Heart left ventricle (tissue), 16 donors: ENCODE data around the gene USP6NL. TPM values are rescaled to one million over a fixed set of nuclear protein-coding genes. Genes with fewer than 3 reads are reported as not detected.
"Not testable (repeated sequence)": the region's sequence is repeated elsewhere in the genome, so short reads cannot be mapped to it uniquely, and the experiment has no call there.

Experiments
- ATAC-seq, 4 donors: fragments of 200-7000 bp; cut with Tn5 transposase; one replicate each; pipeline ENCODE4 v1.9.1; 2020 to 2022; ENCODE audit warnings: moderate library complexity in 4 of 4, mild to moderate bottlenecking in 3 of 4, moderate number of reproducible peaks in 1 of 4
- DNase-seq, 5 donors: peaks; one replicate each; pipeline ENCODE4 v3.0.0-alpha.2; 2020
- H3K27ac ChIP-seq, 12 donors: fragments of 200-600 bp; sonication (generic) in 4 of 12; one replicate each; pipeline versions ENCODE4 v1.5.0 to v1.8.0; 2016 to 2022; ENCODE audit warnings: mild to moderate bottlenecking in 2 of 12
- H3K27me3 ChIP-seq, 9 donors: fragments of 200-600 bp; sonication (generic) in 2 of 9; one replicate each; pipeline versions ENCODE4 v1.5.1 to v1.8.0; 2016 to 2022; ENCODE audit warnings: mild to moderate bottlenecking in 3 of 9
- H3K36me3 ChIP-seq, 9 donors: fragments of 200-600 bp; sonication (generic) in 2 of 9; one replicate each; pipeline versions ENCODE4 v1.5.0 to v1.8.0; 2018 to 2022; ENCODE audit warnings: mild to moderate bottlenecking in 2 of 9
- H3K4me1 ChIP-seq, 12 donors: fragments of 200-600 bp; sonication (generic) in 4 of 12; one replicate each; pipeline versions ENCODE4 v1.5.0 to v1.8.0; 2016 to 2022; ENCODE audit warnings: mild to moderate bottlenecking in 3 of 12
- H3K4me3 ChIP-seq, 12 donors: fragments of 200-600 bp; sonication (generic) in 4 of 12; one replicate each; pipeline versions ENCODE4 v1.5.0 to v1.8.0; 2017 to 2022; ENCODE audit warnings: mild to moderate bottlenecking in 9 of 12, moderate library complexity in 4 of 12
- H3K9me3 ChIP-seq, 12 donors: fragments of 200-600 bp; sonication (generic) in 4 of 12; one replicate each; pipeline versions ENCODE4 v1.5.0 to v1.8.0; 2016 to 2022; ENCODE audit warnings: mild to moderate bottlenecking in 1 of 12
- CTCF ChIP-seq, 12 donors: fragments of 200-600 bp; sonication (generic) in 4 of 12; IDR thresholded peaks; one replicate each; pipeline versions ENCODE4 v1.5.0 to v1.8.0; 2018 to 2022; ENCODE audit warnings: antibody characterized with exemption in 12 of 12, mild to moderate bottlenecking in 5 of 12
- POLR2A ChIP-seq, 2 donors: fragments of 450-650 bp; IDR thresholded peaks; one replicate each; pipeline ENCODE4 v1.6.1; 2017; ENCODE audit warnings: antibody characterized with exemption in 2 of 2, mild to moderate bottlenecking in 2 of 2, moderate library complexity in 2 of 2
- WGBS, 4 donors: extraction: QIAGEN DNeasy Blood & Tissue Kit in 2 of 4; methylation state at CpG; one replicate each; pipeline versions ENCODE4 v1.1.5 to v1.1.7; 2013 to 2018; 5-methylcytosine and 5-hydroxymethylcytosine counted together
- intact Hi-C, 10 donors: fragments of 100-400 bp; cut with DNase I; formaldehyde crosslinking; loops; one replicate each; pipeline versions ENCODE4 v1.11.1 to v1.14.2; 2022
- polyA plus RNA-seq, 2 donors: library from polyadenylated mRNA; stranded (reverse); fragments of 200-250 nt; gene quantifications; one replicate each; pipeline ENCODE4 v1.2.3, GENCODE V29; 2013
- total RNA-seq, 9 donors: library from RNA; depleted of rRNA in 2 of 9; stranded (reverse); fragments of >200 nt in 2 of 9; fragmentation: NEBNext Ultra II Directional in 3 of 9; extraction: Animal tissue kit (Norgen Biotek cat#: 25700) in 3 of 9; gene quantifications; one replicate each; pipeline versions ENCODE4 v1.1.0 to v1.2.4, GENCODE V29; 2016 to 2023
- donor health status: ischemic (EF 13 %, LVEDD 7.1; RV severe dilation, severe dysfunction).
- donor health status: healthy with polysubstance abuse.
- donor health status: DM: no; HTN: yes; CAD: no.
- donor health status: DM: no; HTN: no; CAD: no.
- donor health status: ischemic (EF 25% LVEDD 6.9; RV normal size, moderate dysfunction).
- donor health status: ischemic (EF 25% LVEDD 5.7; RV mildly dilated, moderate dysfunction).
- donor health status: healthy.
- donor health status: DM: yes; HTN: yes; CAD: no.
- donor health status: ischemic (EF 35%, LVEDD 5.7; RV mildly dilated, moderate dysfunction).
- donor health status: nonischemic (EF 11% LVEDD 7.7; RV severe dilation, severe dysfunction).
- donor health status: DM: yes; HTN: yes; CAD: no.
- donor health status: PGD.
- donor health status: ischemic (EF 29% LVEDD 5.4; RV normal size, mild dysfunction).
- donor health status: nonischemic (EF 23%, LVEDD 6.1; RV moderate dilation, normal function).

Gene USP6NL
- total and polyA plus RNA-seq, 11 donors: 1.3 to 12.2 (median 9.6) TPM

GRCh38 chr10:11629731-11630130, 18.3 kb upstream of the USP6NL start:
- no peak overlapping the region for H3K27ac ChIP-seq
- H3K4me3 ChIP-seq: no peak overlapping the region
- H3K4me1 ChIP-seq: peaks cover 0 to 24% (median 0%) of the 10 kb centered on the region in 12 donors
- H3K36me3 ChIP-seq: no peaks in the 10 kb centered on the region
- TF ChIP-seq CTCF (IDR thresholded peaks at IDR 0.05): no peak
- no peak for TF ChIP-seq POLR2A (IDR thresholded peaks at IDR 0.05)
- DNase-seq (no peak), ATAC-seq (no peak)
- no peaks in the 10 kb centered on the region for H3K27me3 ChIP-seq
- WGBS, 4 donors: 83 to 97% (median 94%) methylated on average over 6 of the region's 6 CpGs
- intact Hi-C loops: no loop called here
- H3K9me3 ChIP-seq: no peaks in the 10 kb centered on the region

- ATAC-seq, H3K27me3 ChIP-seq, H3K9me3 ChIP-seq, intact Hi-C loops, DNase-seq, H3K27ac ChIP-seq, H3K36me3 ChIP-seq, H3K4me3 ChIP-seq: not testable (repeated sequence)
- peaks cover 0 to 28% (median 0%) of the 10 kb centered on the region in 12 donors for H3K4me1 ChIP-seq
- WGBS, 4 donors: 64 to 73% (median 68%) methylated on average over 8 of the region's 8 CpGs
Observed at GRCh38 chr10:11627941-11628340, 16.5 kb upstream of the USP6NL start.

- no peak overlapping the region for H3K4me3 ChIP-seq
- H3K27me3 ChIP-seq: no peaks in the 10 kb centered on the region
- TF ChIP-seq POLR2A (IDR thresholded peaks at IDR 0.05) (no peak), CTCF (IDR thresholded peaks at IDR 0.05) (no peak)
- ATAC-seq (no peak), DNase-seq (no peak)
- H3K4me1 ChIP-seq: peaks cover 0 to 14% (median 0%) of the 10 kb centered on the region in 12 donors
- H3K36me3 ChIP-seq: no peaks in the 10 kb centered on the region
- intact Hi-C loops: no loop called here
- H3K9me3 ChIP-seq: no peaks in the 10 kb centered on the region
- 86 to 93% (median 89%) methylated on average over 3 of the region's 3 CpGs for WGBS, 4 donors
- H3K27ac ChIP-seq: no peak overlapping the region
Observed at GRCh38 chr10:11626071-11626470, 14.6 kb upstream of the USP6NL start.

GRCh38 chr10:11625019-11625735, 13.7 kb upstream of the USP6NL start:
- Histone ChIP-seq H3K4me3 (no peak overlapping the region), H3K36me3 (no peaks in the 10 kb centered on the region), H3K27me3 (no peaks in the 10 kb centered on the region), H3K27ac (peak overlapping the region in 1 of 12 donors; percentile 8), H3K9me3 (no peaks in the 10 kb centered on the region), H3K4me1 (peaks cover 0 to 14% (median 0%) of the 10 kb centered on the region in 12 donors)
- no peak for TF ChIP-seq POLR2A (IDR thresholded peaks at IDR 0.05)
- TF ChIP-seq CTCF (IDR thresholded peaks at IDR 0.05): no peak
- intact Hi-C loops: no loop called here
- ATAC-seq (no peak), DNase-seq (no peak)
- 71 to 82% (median 77%) methylated on average over 9 of the region's 9 CpGs for WGBS, 4 donors

GRCh38 chr10:11617233-11617632, 5.8 kb upstream of the USP6NL start:
- intact Hi-C loops: loop anchor here in 5 of 10 donors (10.0 kb wide), 3 partner anchors 68 to 108 kb away; no protein-coding TSS in a partner anchor
- ATAC-seq (no peak), DNase-seq (no peak)
- H3K36me3 ChIP-seq: no peaks in the 10 kb centered on the region
- H3K27me3 ChIP-seq: no peaks in the 10 kb centered on the region
- peaks cover 0 to 9% (median 2%) of the 10 kb centered on the region in 12 donors for H3K9me3 ChIP-seq
- H3K4me1 ChIP-seq: peaks cover 0 to 3% (median 0%) of the 10 kb centered on the region in 12 donors
- no peak overlapping the region for H3K4me3 ChIP-seq
- H3K27ac ChIP-seq: no peak overlapping the region
- TF ChIP-seq CTCF (IDR thresholded peaks at IDR 0.05) (no peak), POLR2A (IDR thresholded peaks at IDR 0.05) (no peak)
